SU-DHL-6 (cell line): ENCODE data around the gene SNRNP200.

ENCODE experiments used
- CTCF ChIP-seq: fragments of 200-600 bp; sonication (generic); IDR thresholded peaks from one replicate; pipeline ENCODE4 v1.5.1; 2017; ENCODE audit warnings: antibody characterized with exemption, mild to moderate bottlenecking, low read length, moderate library complexity; ENCODE audit not compliant: insufficient read depth, poor library complexity, severe bottlenecking
- EZH2phosphoT487 ChIP-seq: fragments of 200-600 bp; sonication (generic), shearing (Covaris generic); conservative IDR thresholded peaks from 2 replicates; pipeline ENCODE4 v1.6.1; 2018; ENCODE audit warnings: mild to moderate bottlenecking, antibody characterized with exemption, low read length, moderate library complexity, mixed read lengths

- no peak for TF ChIP-seq CTCF
- TF ChIP-seq EZH2phosphoT487, result no peak
These were observed 63.3 kb downstream of the SNRNP200 start for GRCh38 chr2:96241900-96242611.
